ENCODE data around the gene CD2AP.
"Not testable (repeated sequence)": the region's sequence is repeated elsewhere in the genome, so short reads cannot be mapped to it uniquely, and the experiment has no call there.

CD2AP gene

GRCh38 chr6:47630587-47630986, 153.0 kb downstream of the CD2AP start:
- H3K4me3 ChIP-seq (ENCODE audit: low read depth, low read length) = no peak overlapping the region

DNA sequence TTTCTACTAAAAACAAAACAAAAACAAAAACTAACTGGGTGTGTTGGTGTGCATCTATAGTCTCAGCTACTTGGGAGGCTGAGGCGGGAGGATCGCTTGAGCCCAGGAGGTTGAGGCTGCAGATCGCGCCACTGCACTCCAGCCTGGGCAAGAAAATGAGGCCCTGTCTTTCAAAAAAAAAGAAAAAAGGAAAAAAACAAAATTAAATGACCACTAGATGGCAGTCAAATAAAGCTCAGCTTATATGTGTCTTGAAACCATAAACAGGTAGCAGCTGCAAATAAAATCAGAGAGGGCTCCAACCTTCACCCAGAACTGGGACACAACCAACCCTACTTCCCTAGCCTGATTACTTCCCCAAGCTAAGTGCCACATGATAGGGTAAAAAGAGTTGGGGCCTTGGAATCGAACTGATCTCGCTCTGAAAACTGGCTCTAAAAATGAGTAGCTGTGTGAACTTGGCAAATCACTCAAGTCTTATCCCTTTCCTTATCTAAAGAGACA, 153.7 kb downstream of the CD2AP start:
- H3K4me3 ChIP-seq (ENCODE audit: low read depth, low read length) = no peak overlapping the region

GRCh38 chr6:47631797-47632196, 154.2 kb downstream of the CD2AP start:
- no peak overlapping the region for H3K4me3 ChIP-seq (ENCODE audit: low read depth, low read length)

- no peak overlapping the region for H3K4me3 ChIP-seq (ENCODE audit: low read depth, low read length)
These were observed 155.6 kb downstream of the CD2AP start for GRCh38 chr6:47633141-47633540.

DNA sequence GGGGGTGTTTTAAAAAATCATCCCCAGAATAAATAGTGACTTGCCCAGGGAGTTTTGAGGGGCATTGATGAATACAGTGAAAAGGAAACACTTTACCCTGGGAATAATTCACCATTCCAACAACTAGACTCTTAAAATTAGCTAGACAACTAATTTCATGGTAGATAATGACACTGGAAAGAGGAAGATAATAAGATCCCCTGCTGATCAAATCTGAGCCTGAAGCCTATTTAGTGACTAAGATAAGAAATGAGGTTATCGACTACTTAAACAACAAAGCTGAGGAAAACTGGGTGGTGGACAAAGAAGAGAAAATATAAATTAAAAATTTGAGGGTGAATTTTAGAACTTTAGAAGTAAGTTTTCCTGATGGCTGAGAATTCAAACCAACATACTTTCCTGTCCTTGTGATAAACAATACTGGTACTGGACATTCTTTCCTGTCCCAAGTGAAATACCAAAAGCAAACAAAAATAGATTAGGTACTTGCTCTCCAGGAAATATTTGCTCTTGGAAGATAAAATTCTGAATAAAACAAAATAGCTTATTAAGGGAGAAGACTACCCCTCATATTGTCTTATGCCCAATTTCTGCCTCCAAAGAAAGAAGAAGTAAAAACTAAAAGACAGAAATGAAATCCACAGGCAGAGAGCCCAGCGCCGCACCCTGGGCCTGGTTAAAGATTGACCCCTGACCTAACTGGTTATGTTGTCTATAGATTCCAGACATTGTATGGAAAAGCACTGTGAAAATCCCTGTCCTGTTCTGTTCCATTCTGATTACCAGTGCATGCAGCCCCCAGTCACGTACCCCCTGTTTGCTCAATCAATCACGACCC, 156.8 kb downstream of the CD2AP start:
- no peak overlapping the region for H3K4me3 ChIP-seq (ENCODE audit: low read depth, low read length)

- H3K4me3 ChIP-seq (ENCODE audit: low read depth, low read length) = no peak overlapping the region
These were observed 169.1 kb downstream of the CD2AP start for GRCh38 chr6:47646689-47647088.

GRCh38 chr6:47647188-47647587, 169.6 kb downstream of the CD2AP start:
- H3K4me3 ChIP-seq (ENCODE audit: low read depth, low read length) = no peak overlapping the region

DNA sequence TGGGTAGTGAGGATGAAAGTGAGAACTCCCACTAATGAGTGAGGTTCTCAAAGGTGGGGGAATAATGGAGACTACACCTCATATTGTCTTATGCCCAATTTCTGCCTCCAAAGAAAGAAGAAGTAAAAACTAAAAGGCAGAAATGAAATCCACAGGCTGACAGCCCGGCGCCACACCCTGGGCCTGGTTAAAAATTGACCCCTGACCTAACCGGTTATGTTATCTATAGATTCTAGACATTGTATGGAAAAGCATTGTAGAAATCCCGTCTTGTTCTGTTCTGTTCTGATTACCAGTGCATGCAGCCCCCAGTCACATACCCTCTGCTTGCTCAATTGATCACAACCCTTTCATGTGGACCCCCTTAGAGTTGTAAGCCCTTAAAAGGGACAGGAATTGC, 170.0 kb downstream of the CD2AP start:
- H3K4me3 ChIP-seq (ENCODE audit: low read depth, low read length) = not testable (repeated sequence)

- H3K4me3 ChIP-seq (ENCODE audit: low read depth, low read length) = no peak overlapping the region
These were observed 170.4 kb downstream of the CD2AP start for GRCh38 chr6:47648031-47648430.

DNA sequence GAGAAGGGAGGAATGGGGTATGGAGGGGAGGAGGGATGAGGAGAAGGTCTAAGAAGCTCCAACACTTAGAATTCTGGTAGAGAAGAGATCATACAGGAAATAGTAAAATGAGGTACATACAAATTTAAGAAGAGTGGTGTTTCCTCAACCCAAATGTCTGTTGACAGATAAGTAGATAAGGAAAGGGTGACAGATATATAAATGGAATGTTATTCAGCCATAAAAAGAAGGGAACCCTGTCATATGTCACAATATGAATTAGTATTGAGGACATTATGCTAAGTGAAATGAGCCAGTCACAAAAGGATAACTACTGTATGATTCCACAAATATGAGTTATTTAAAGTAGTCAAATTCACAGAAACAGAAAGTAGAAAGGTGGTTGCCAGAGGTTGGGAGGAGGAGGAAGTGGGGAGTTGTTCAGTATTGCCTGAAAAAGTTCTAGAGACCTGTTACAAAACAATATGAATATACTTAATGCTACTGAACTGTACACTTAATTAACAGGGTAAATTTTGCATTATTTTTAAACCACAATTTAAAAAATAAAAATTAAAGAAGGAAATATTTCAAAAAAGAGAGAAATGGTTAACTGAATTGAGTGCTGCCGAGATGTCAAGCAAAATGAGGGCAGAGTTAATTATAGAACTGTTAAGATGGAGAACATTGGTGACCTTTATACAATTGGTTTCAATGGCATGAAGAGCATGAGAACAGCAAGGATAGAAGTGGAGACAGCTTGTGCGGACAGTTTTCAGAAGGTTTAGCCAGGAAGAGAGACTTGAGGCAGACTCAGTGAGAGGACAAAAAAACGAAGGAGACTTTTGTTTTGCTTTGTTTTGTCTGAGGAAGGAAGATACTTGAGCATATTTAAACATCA, 173.2 kb downstream of the CD2AP start:
- H3K4me3 ChIP-seq (ENCODE audit: low read depth, low read length) = no peak overlapping the region

DNA sequence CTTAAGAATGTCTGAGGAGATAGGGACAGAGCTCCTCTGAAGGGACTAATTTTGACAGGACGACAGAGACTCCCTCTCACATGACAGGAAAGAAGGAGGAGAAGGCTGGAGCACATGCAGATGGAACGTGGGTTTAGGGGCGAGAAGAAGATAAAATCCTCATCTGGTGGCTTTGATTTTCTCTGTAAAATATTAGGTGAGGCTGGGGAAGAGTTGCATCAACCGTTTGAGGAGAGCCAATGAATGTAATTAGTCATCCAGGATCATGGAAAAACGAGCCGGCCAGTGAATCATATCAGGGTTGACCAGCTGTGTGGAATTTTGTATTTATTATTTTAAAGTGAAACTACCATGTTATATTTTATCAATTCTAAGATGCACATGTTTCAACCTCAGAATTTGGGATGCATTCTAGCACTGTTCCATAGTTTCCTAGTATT, 173.9 kb downstream of the CD2AP start:
- no peak overlapping the region for H3K4me3 ChIP-seq (ENCODE audit: low read depth, low read length)

DNA sequence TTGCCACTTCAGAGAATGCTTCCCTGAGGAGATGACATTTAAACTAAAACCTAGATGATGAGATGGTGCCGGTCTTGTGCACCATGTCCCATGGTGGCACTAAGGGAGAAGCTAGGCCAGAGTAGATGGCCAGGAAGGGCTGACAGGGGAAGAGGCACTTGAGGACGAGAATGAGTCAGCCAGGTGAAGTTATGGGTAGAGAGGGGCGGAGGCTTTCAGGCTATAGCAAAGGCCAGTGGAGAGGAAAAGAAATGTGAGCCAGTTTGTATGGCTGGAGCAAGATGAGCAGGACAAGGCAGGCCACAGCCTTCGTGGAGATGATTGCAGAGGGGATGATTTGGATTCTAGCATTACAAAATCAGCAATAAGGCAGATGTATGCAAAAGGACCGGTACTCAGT, 176.1 kb downstream of the CD2AP start:
- H3K4me3 ChIP-seq (ENCODE audit: low read depth, low read length) = no peak overlapping the region

GRCh38 chr6:47654255-47654654, 176.7 kb downstream of the CD2AP start:
- no peak overlapping the region for H3K4me3 ChIP-seq (ENCODE audit: low read depth, low read length)

DNA sequence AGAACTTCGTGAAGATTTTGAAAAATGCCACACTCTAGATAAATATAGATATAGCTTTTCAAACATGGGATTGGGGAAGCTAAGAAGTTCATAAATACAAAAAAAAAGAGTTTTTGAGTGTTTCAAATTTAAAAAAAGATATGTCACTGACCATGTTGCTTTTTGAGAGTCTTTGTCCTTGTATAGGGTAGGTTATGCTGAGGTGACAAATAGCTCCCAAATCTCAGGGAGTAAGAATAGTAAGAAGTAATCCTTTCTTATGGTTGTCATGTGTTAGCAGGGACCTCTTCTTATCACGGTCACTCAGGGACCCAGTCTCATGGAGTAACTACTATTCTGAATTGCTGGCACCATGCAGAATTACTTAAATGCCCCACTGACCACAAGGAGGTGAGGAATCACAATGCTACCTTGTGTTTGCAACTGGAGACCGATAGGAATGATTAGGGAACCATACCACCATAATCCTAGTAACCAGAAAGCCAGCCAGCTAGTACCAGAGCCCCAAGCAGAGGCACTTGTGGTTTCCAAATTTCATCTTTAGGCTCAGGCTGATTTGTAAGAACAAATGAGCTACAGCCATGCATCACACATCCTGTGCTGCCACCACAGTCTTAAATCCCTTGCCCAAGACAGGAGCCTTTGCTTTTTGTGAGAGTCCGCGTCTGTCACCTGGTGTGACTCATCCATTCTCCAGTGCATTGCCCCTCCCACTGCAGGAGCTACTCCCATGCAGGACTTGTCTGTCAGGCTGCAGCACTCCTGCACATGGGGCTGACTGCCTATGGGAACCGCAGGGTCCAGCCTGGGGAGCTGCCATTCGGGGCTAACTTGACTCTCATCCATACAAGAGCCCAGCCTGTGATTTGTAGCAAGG, 178.4 kb downstream of the CD2AP start:
- no peak overlapping the region for H3K4me3 ChIP-seq (ENCODE audit: low read depth, low read length)

- no peak overlapping the region for H3K4me3 ChIP-seq (ENCODE audit: low read depth, low read length)
These were observed 184.4 kb downstream of the CD2AP start for GRCh38 chr6:47661960-47662359.

DNA sequence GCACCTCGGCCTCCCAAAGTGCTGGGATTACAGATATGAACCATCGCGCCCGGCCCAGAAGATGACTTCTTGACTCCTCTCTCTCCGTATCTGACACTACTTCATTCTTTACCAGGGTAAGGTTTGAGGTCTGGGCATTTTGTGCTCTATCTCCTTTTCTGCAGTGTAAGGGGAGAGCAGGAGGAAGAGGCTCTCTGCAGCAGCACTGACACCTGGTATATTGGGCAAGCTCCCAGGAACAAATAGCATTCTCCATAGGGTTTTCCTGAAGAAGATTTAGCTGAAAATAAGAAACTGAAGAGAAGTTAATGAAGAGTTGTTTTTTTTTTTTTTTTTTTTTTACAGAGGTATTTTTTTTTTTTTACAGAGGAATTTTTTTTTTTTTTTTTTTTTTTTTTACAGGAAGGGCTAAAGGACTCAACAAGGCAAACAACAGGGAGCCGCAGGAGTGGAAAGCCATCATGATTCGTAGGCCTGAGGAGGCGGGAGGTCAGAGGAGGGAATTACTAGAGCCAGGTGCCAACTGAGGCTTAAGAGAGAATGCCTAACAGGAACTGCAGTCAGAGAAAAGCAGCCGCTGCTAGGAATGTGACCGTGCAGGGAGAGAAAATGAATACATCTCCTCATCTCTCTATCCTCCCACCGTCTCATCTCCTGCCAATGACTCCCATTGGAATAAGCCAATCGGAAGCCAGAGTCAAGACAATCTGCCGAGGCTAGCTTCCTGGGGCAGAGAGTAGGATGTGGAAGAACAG, 186.1 kb downstream of the CD2AP start:
- no peak overlapping the region for H3K4me3 ChIP-seq (ENCODE audit: low read depth, low read length)

DNA sequence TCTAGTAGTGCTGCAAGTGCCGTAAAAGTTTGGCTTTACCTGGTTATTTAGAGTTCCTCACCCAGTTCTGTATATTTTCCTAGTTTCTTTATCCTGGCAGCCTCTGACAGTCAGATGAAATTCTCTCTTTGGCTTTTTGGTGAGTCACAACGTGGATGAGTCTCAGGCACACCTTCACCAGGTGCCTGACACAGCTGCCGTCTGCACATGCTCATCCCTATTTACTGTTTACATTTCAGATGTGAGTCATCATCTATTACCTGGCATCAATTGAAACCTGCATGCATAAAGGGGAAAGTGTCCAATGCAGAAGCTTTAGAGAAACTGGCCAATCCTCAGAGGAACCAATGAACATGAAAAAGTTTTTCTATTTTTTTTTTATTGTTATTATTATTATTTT, 187.5 kb downstream of the CD2AP start:
- no peak overlapping the region for H3K4me3 ChIP-seq (ENCODE audit: low read depth, low read length)

DNA sequence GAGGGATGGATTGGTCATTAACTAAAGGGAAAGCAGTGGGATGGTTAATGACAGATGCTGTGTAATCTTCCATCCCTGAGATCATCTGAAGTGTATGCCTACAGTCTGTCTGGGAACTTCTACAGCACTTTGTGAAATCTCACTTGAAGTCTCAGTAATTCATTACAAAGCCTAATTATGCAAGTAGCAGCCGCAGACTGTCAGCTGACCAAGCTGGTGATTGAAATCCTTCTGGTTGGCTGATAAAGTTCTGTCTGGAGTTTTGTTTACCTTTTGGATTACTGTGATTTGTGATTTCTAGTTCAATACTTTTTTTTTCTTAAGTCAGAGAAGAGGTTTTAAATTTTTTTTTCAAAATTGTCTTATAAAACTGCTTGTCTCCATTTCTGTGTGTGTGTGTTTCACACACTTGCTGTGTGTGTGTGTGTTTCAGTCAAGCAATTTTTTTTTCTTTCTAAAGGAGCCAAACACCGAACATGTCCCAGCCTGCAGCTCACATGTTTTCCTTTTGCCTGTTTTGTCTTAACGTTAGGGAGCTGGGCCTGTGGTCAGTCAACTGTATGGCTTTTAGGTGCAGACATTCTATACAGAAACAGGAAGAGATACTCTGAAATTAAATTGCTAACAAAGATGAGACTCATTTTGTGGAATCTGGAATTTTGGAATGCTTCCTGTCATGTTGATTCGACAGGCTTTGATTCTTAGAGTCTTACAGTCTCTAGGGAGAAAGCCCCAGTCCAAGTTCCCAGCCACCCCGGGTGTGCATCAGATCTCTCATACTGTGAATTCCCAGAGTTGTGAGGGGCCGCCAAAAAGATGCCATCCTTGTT, 192.3 kb downstream of the CD2AP start:
- no peak overlapping the region for H3K4me3 ChIP-seq (ENCODE audit: low read depth, low read length)

DNA sequence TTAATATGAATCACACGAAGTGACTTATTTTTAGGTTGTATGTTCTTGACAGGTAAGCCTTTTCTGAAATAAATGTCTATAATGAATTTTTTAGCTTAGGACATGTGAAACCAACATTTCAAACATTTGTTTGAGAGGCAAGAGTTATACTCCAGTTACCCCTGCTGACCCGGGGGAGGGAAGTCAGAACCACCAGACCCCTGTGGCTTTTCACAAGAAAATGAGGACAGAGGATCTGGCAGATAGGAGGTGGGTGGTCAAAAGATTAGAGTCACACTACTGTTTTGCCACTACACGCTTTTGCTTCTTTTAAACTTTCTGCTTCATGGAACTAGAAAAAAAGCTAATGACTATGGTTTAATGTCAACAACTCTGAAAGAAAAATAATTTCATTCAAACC, 193.3 kb downstream of the CD2AP start:
- no peak overlapping the region for H3K4me3 ChIP-seq (ENCODE audit: low read depth, low read length)
